Measurements from ENCODE around the gene DNAJC16. TPM values are rescaled to one million over a fixed set of nuclear protein-coding genes. Genes with fewer than 3 reads are reported as not detected.
"Not testable (repeated sequence)": the region's sequence is repeated elsewhere in the genome, so short reads cannot be mapped to it uniquely, and the experiment has no call there.

Gene DNAJC16
- total RNA-seq, 1 experiment from 2014 or later: 9.2 TPM

DNA sequence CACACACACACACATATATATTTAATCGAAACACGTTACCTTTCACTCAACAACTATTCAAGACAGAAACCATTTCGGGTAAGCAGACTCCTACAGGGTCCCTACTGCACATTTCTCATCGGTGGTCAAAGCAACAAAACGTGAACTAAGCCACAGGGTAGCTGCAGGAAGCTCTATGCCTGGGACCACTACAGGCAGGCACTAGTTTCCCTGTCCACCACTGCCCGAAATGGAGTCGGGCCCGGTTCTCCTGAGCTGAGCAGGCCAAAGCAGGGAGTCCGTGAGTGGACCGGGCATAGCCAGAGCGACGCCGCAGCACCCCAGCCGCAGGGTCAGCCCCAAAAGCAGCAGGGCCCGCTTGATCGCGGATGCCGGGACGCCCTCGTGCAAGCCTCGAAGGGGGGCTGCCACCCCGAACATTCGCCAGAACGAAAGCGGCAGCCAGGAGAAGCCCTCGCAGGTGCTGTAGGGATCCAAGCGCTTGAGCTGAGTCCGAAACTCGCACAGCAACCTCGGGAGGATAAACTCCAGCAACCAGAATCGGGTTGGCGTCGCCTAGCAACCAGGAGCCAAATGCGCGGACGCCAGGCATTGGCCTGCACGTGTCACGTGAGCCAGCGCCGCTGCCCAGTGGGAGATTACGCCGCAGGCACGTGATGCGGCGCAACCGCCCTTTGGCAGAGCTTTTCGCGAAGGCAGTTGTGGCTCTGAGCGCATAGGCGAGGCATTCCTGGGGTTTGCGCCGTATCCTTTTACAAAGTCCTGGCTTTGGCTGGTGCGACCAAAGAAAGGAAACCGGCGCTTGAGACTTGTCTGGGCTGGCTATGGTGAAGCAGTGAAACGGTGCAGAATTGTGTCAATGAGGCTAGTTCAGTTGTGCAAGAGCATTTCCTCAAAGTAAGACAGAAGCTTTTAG lies 76.7 kb downstream of the DNAJC16 start:
- Histone ChIP-seq H3K4me1 (ENCODE audit: insufficient read depth, low read length) (peaks cover 17% of the 10 kb centered on the region), H3K27ac (ENCODE audit: low read length) (peak overlapping the region; percentile 50), H2AFZ (ENCODE audit: low read length) (peak overlapping the region; percentile 100), H3K27me3 (ENCODE audit: low read length) (no peaks in the 10 kb centered on the region), H4K20me1 (ENCODE audit: low read length) (no peaks in the 10 kb centered on the region), H3K4me2 (ENCODE audit: low read length) (peak overlapping the region; percentile 100), H3F3A (ENCODE audit: low read length, unreplicated experiment) (no peaks in the 10 kb centered on the region), H3K9me3 (ENCODE audit: low read length) (no peaks in the 10 kb centered on the region), H3K36me3 (ENCODE audit: low read depth, low read length) (no peaks in the 10 kb centered on the region), H3K9me2 (replicated peaks; ENCODE audit: low read length) (no peaks in the 10 kb centered on the region), H3K79me2 (ENCODE audit: low read length) (no peaks in the 10 kb centered on the region), H3K4me3 (ENCODE audit: low read length) (peak overlapping the region; percentile 90), H3K9ac (ENCODE audit: low read length) (peak overlapping the region; percentile 78)
- ChIA-PET CTCF (interaction anchor here (0.8 kb wide), 1 partner anchor 9 kb away, joined by 3 read pairs; no protein-coding TSS in a partner anchor), POLR2A (ENCODE audit: unreplicated experiment) (interaction anchor here (0.6 to 0.7 kb wide), 2 partner anchors 276 to 293 kb away, joined by 3 to 4 read pairs; no protein-coding TSS in a partner anchor)
- intact Hi-C loops (cut with micrococcal nuclease): loop anchor here (2.0 kb wide), 1 partner anchor 13 kb away; the partner anchor contains the start of gene DDI2
- TF ChIP-seq EZH2 (IDR thresholded peaks at IDR 0.05; ENCODE audit: low read length, unreplicated experiment) (no peak), CTCF (conservative IDR thresholded peaks at IDR 0.05; ENCODE audit: low read depth, low read length) (no peak), EZH2phosphoT487 (IDR thresholded peaks at IDR 0.05; ENCODE audit: borderline replicate concordance, low read length) (no peak)
- DNase-seq: peak; percentile 96
- peak; percentile 91 for ATAC-seq
- TSS peak; percentile 82 for BruUV-seq (replicated peaks)

- BruUV-seq (replicated peaks): TSS peak; percentile 91
- Histone ChIP-seq H3K4me3 (ENCODE audit: low read length) (peak overlapping the region; percentile 90; the same call in 1 of the 2 replicates), H2AFZ (ENCODE audit: low read length) (peak overlapping the region; percentile 100), H3K4me1 (ENCODE audit: insufficient read depth, low read length) (peaks cover 17% of the 10 kb centered on the region), H3K27ac (ENCODE audit: low read length) (peak overlapping the region; percentile 17; the same call in 1 of the 2 replicates), H3K4me2 (ENCODE audit: low read length) (peak overlapping the region; percentile 100)
- POLR2A ChIA-PET (ENCODE audit: unreplicated experiment): interaction anchor here (0.6 kb wide), 1 partner anchor 275 kb away, joined by 4 read pairs; no protein-coding TSS in a partner anchor
- CTCF ChIA-PET: interaction anchor here (0.8 kb wide), 1 partner anchor 10 kb away, joined by 3 read pairs; no protein-coding TSS in a partner anchor
- not testable (repeated sequence) for H3F3A ChIP-seq (ENCODE audit: low read length, unreplicated experiment); H4K20me1 ChIP-seq (ENCODE audit: low read length); ATAC-seq; H3K9me2 ChIP-seq (replicated peaks; ENCODE audit: low read length); H3K9ac ChIP-seq (ENCODE audit: low read length); H3K27me3 ChIP-seq (ENCODE audit: low read length); DNase-seq; H3K79me2 ChIP-seq (ENCODE audit: low read length); H3K9me3 ChIP-seq (ENCODE audit: low read length); H3K36me3 ChIP-seq (ENCODE audit: low read depth, low read length)
- intact Hi-C loops (cut with micrococcal nuclease): loop anchor here (2.0 kb wide), 1 partner anchor 13 kb away; the partner anchor contains the start of gene DDI2
These were observed 77.3 kb downstream of the DNAJC16 start for GRCh38 chr1:15603966-15604282.

- H3K27ac ChIP-seq (ENCODE audit: low read length); H3K4me3 ChIP-seq (ENCODE audit: low read length); H3K79me2 ChIP-seq (ENCODE audit: low read length); H3K9me2 ChIP-seq (replicated peaks; ENCODE audit: low read length); intact Hi-C loops (cut with micrococcal nuclease); H3K4me2 ChIP-seq (ENCODE audit: low read length); H3K9me3 ChIP-seq (ENCODE audit: low read length); H3K27me3 ChIP-seq (ENCODE audit: low read length); CTCF ChIA-PET; H2AFZ ChIP-seq (ENCODE audit: low read length); H3F3A ChIP-seq (ENCODE audit: low read length, unreplicated experiment); ATAC-seq; H3K36me3 ChIP-seq (ENCODE audit: low read depth, low read length); BruUV-seq (replicated peaks); H3K9ac ChIP-seq (ENCODE audit: low read length); H4K20me1 ChIP-seq (ENCODE audit: low read length); DNase-seq: not testable (repeated sequence)
- H3K4me1 ChIP-seq (ENCODE audit: insufficient read depth, low read length): peaks cover 17% of the 10 kb centered on the region
- POLR2A ChIA-PET (ENCODE audit: unreplicated experiment): interaction anchor here (0.5 kb wide), 1 partner anchor 161 kb away, joined by 13 read pairs; no protein-coding TSS in a partner anchor
These were observed 77.8 kb downstream of the DNAJC16 start for GRCh38 chr1:15604400-15604799.

Data from PC-3 (cell line).